BJ (cell line): Measurements from ENCODE around the gene ZBTB6. TPM values are rescaled to one million over a fixed set of nuclear protein-coding genes. Genes with fewer than 3 reads are reported as not detected.

Source experiments
- CTCF ChIA-PET: fragments of 350-600 bp; formaldehyde crosslinking; extraction: SDS; loops from one replicate; lab custom pipeline; 2021; ENCODE audit warnings: antibody characterized with exemption, inconsistent platforms; lab: Yijun Ruan, JAX
- POLR2A ChIA-PET: fragments of 300-600 bp; sonication (Branson Sonifier 250); formaldehyde crosslinking; extraction: SDS; loops from one replicate; lab custom pipeline; 2021; ENCODE audit warnings: antibody characterized with exemption; lab: Charles Lee
- DNase-seq: peaks from one replicate; pipeline ENCODE4 v3.0.0-alpha.2; 2011; ENCODE audit warnings: low read depth
- H3K27me3 ChIP-seq: 2 replicates; pipeline ENCODE4 v1.6.0; 2011; ENCODE audit warnings: low read length; ENCODE audit not compliant: control insufficient read depth, insufficient read depth
- H3K36me3 ChIP-seq: 2 replicates; pipeline ENCODE4 v1.5.1; 2011; ENCODE audit warnings: low read length; ENCODE audit not compliant: control insufficient read depth, insufficient read depth
- H3K4me3 ChIP-seq: 2 replicates; pipeline ENCODE4 v1.5.1; 2011; ENCODE audit warnings: low read depth, mild to moderate bottlenecking, control low read depth, low read length
- CTCF ChIP-seq: IDR thresholded peaks from 2 replicates; pipeline ENCODE4 v1.5.1; 2011; ENCODE audit warnings: low read depth, mild to moderate bottlenecking, control low read depth, inconsistent platforms, low read length, moderate library complexity; ENCODE audit not compliant: insufficient read depth
- polyA plus RNA-seq: library from polyadenylated mRNA; depleted of rRNA; stranded (reverse); fragments of >200 nt; gene quantifications from 2 replicates; pipeline ENCODE4 v1.2.3, GENCODE V29; 2011

The ZBTB6 gene
- polyA plus RNA-seq, 1 experiment: 2.5 TPM

GRCh38 chr9:122941582-122942234 is 28.6 kb upstream of the ZBTB6 start:
- ChIA-PET POLR2A (interaction anchor here (0.5 kb wide), 1 partner anchor 606 kb away, joined by 3 read pairs; no protein-coding TSS in a partner anchor), CTCF (interaction anchor here (0.6 to 0.7 kb wide), 2 partner anchors 70 to 499 kb away, joined by 3 read pairs; no protein-coding TSS in a partner anchor)
- TF ChIP-seq CTCF: no peak

GRCh38 chr9:122940749-122941581 is 27.8 kb upstream of the ZBTB6 start, which contains the start of gene RABGAP1:
RABGAP1 (plus strand) TSS chr9:122941020; CDS start chr9:122957060, 16,040 bp downstream.
- CTCF ChIA-PET: no interaction called here
- H3K4me3 ChIP-seq: peak within 1 kb of the TSS; percentile 94
- TF ChIP-seq CTCF: no peak
- no peaks in the 10 kb centered on the region for H3K27me3 ChIP-seq
- POLR2A ChIA-PET: interaction anchor here (0.5 to 1.0 kb wide), 7 partner anchors 14 to 605 kb away, joined by 3 to 5 read pairs (median 3); partner anchors contain the start of gene ZBTB6
- peak; percentile 93 for DNase-seq
- peaks cover 2% of the 10 kb centered on the region for H3K36me3 ChIP-seq

More at GRCh38 chr9:122941582-122942234, 28.6 kb upstream of the ZBTB6 start:
- H3K36me3 ChIP-seq: no peaks in the 10 kb centered on the region
- DNase-seq: no peak
- peak overlapping the region; percentile 94 for H3K4me3 ChIP-seq
- no peaks in the 10 kb centered on the region for H3K27me3 ChIP-seq

GRCh38 chr9:122940454-122940748 is 27.3 kb upstream of the ZBTB6 start:
- Histone ChIP-seq H3K27me3 (no peaks in the 10 kb centered on the region), H3K4me3 (peak overlapping the region; percentile 23), H3K36me3 (peaks cover 2% of the 10 kb centered on the region)
- DNase-seq: no peak
- CTCF ChIA-PET: no interaction called here
- no peak for TF ChIP-seq CTCF
- POLR2A ChIA-PET: interaction anchor here (0.5 to 1.0 kb wide), 6 partner anchors 14 to 476 kb away, joined by 3 to 5 read pairs (median 3); partner anchors contain the start of gene ZBTB6

- Histone ChIP-seq H3K27me3 (no peaks in the 10 kb centered on the region), H3K36me3 (peaks cover 2% of the 10 kb centered on the region), H3K4me3 (no peak overlapping the region)
- ChIA-PET POLR2A (no interaction called here), CTCF (no interaction called here)
- DNase-seq: no peak
- no peak for TF ChIP-seq CTCF
Observed at GRCh38 chr9:122939601-122940000, 26.5 kb upstream of the ZBTB6 start.

- TF ChIP-seq CTCF: no peak
- no peak for DNase-seq
- peaks cover 2% of the 10 kb centered on the region for H3K36me3 ChIP-seq
- CTCF ChIA-PET: no interaction called here
- H3K4me3 ChIP-seq: no peak overlapping the region
- POLR2A ChIA-PET: no interaction called here
- H3K27me3 ChIP-seq: no peaks in the 10 kb centered on the region
Observed at GRCh38 chr9:122936883-122937282, 23.8 kb upstream of the ZBTB6 start.
